Neural crest cell (in vitro differentiated cells): ENCODE data around the gene IFT43. TPM values are rescaled to one million over a fixed set of nuclear protein-coding genes. Genes with fewer than 3 reads are reported as not detected.

Source experiments
- DNase-seq: peaks from one replicate; pipeline ENCODE4 v3.0.0; 2021; ENCODE audit warnings: low read depth, mixed read lengths, low spot score
- H3K27ac Mint-ChIP-seq: one replicate; pipeline ENCODE4 v1.8.0; 2021; ENCODE audit warnings: mild to moderate bottlenecking, mixed read lengths; ENCODE audit not compliant: unreplicated experiment
- H3K27me3 Mint-ChIP-seq: 2 replicates; pipeline ENCODE4 v1.8.0; 2021; ENCODE audit warnings: low read depth, mild to moderate bottlenecking, mixed read lengths
- H3K36me3 Mint-ChIP-seq: 2 replicates; pipeline ENCODE4 v1.8.0; 2021; ENCODE audit warnings: low read depth, mild to moderate bottlenecking, mixed read lengths
- H3K4me1 Mint-ChIP-seq: 2 replicates; pipeline ENCODE4 v1.8.0; 2021; ENCODE audit warnings: mixed read lengths
- H3K4me3 Mint-ChIP-seq: one replicate; pipeline ENCODE4 v1.8.0; 2021; ENCODE audit warnings: mild to moderate bottlenecking, mixed read lengths
- H3K9me3 Mint-ChIP-seq: 2 replicates; pipeline ENCODE4 v1.8.0; 2021; ENCODE audit warnings: mixed read lengths
- total RNA-seq: library from RNA; stranded (reverse); gene quantifications from 2 replicates; pipeline ENCODE4 v1.2.1, GENCODE V29; 2021
- TF ChIP-seq, protein P1 (sequence below): fragments of 200-600 bp; sonication (generic); conservative IDR thresholded peaks from 2 replicates; pipeline ENCODE4 v1.5.0; 2021; ENCODE audit warnings: antibody characterized with exemption, mild to moderate bottlenecking

IFT43 gene
- total RNA-seq, 1 donor from 2014 or later = 34.1 TPM

DNA sequence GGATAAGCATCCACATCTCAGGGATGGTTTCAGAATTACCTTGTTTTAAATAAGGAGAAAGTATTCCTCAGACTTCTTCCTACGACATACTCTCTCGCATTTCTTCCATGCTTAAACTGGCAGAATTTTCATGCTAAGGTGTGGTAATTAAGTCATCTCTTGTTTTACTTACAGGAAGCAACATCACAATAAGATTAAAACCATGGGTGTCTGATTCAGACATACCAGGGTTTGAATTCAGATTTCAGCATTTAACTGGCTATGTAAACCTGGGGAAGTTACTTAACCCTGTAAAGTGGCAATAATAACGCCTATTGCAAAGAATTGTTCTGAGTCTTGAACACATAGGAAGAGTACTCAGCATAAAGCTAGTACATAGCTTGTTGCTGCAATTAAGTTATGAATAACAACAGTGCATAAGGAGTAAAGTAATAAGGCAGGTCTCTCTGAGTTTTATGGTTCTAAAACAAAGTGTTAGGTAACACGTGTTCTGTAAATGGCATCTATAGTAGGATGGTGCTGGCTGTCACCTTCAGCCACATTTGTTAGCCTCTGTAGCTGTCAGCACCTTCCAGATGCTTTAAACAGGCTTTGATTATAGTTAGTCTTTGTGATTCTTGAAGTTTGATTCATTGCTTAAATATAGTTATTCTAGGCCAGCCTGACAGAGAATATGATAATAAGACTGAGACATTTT, 38.8 kb downstream of the IFT43 start:
- no peaks in the 10 kb centered on the region for H3K27me3 Mint-ChIP-seq
- no peaks in the 10 kb centered on the region for H3K4me1 Mint-ChIP-seq
- H3K9me3 Mint-ChIP-seq = peaks cover 10% of the 10 kb centered on the region
- no peak overlapping the region for H3K4me3 Mint-ChIP-seq
- H3K36me3 Mint-ChIP-seq = peaks cover 56% of the 10 kb centered on the region
- no peak for DNase-seq
- TF ChIP-seq, protein P1, sequence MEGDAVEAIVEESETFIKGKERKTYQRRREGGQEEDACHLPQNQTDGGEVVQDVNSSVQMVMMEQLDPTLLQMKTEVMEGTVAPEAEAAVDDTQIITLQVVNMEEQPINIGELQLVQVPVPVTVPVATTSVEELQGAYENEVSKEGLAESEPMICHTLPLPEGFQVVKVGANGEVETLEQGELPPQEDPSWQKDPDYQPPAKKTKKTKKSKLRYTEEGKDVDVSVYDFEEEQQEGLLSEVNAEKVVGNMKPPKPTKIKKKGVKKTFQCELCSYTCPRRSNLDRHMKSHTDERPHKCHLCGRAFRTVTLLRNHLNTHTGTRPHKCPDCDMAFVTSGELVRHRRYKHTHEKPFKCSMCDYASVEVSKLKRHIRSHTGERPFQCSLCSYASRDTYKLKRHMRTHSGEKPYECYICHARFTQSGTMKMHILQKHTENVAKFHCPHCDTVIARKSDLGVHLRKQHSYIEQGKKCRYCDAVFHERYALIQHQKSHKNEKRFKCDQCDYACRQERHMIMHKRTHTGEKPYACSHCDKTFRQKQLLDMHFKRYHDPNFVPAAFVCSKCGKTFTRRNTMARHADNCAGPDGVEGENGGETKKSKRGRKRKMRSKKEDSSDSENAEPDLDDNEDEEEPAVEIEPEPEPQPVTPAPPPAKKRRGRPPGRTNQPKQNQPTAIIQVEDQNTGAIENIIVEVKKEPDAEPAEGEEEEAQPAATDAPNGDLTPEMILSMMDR = no peak
- H3K27ac Mint-ChIP-seq = no peak overlapping the region

DNA sequence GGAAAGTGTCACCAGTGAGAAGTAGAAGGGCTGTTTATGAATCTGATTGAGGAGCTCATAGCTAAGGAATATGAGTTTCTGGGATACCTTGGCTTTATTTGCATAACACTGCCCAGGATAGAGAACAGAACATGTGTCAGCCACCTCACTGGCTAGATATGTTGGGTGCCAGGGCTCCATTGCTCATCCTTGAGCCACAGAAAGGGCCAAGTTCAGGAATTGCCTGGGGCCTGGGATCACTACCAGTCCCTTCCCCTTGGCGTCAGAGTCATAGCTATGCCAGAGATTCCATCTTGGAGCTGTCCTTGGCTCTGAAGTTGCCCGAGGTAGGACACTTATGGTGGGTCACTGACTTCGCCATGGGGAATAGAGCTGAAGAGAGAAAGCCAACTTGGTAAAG, 49.0 kb downstream of the IFT43 start:
- H3K9me3 Mint-ChIP-seq = no peaks in the 10 kb centered on the region

DNA sequence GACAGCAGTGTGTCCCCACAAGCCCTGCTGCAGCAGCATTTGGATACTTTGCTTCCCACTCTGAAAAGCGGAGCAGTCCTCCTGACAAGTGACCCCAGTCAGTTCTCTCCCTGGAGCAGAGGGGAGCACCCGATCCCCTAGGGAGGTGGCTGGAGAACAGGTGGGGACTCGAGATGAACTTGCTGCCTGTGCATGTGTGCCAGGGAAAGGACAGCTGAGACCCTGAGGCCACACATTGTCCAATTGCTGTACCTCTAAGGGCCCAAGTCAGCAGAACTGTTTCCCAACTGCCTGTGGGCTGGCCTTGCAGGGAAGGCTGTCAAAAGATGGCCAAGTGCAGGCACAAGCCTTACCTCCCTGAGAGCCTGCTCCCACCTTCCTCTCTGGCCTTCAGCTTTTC, 55.1 kb downstream of the IFT43 start:
- Mint-ChIP-seq H3K36me3 (peaks cover 3% of the 10 kb centered on the region), H3K27me3 (no peaks in the 10 kb centered on the region), H3K27ac (no peak overlapping the region), H3K4me1 (peaks cover under 1% of the 10 kb centered on the region), H3K9me3 (no peaks in the 10 kb centered on the region), H3K4me3 (no peak overlapping the region)
- TF ChIP-seq, protein P1 = no peak
- no peak for DNase-seq

More for the DNA sequence above, 49.0 kb downstream of the IFT43 start:
- Mint-ChIP-seq H3K27me3 (no peaks in the 10 kb centered on the region), H3K4me1 (no peaks in the 10 kb centered on the region), H3K36me3 (peaks cover 3% of the 10 kb centered on the region), H3K27ac (no peak overlapping the region), H3K4me3 (no peak overlapping the region)
- TF ChIP-seq, protein P1 = no peak
- DNase-seq = no peak

DNA sequence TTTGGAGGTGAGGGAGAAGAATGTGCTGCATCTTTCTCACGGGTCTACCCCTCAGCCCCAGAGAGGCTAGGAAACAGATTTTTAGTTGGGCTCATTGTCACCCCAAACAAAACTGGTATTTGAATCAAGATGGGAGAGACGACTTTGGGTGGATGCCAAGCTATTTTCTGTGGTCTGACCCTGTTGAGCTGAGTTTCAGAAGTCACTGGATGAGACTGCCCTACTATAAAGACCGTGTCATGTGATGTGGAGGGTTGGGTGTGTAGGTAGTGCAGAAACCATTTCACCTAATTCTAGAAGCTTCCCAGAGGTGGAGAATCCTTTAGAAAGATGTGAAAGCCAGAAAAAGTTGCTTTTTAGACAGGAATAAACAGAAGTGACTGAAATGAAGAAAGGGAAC, 60.2 kb downstream of the IFT43 start:
- Mint-ChIP-seq H3K36me3 (no peaks in the 10 kb centered on the region), H3K27me3 (no peaks in the 10 kb centered on the region), H3K4me3 (no peak overlapping the region), H3K9me3 (no peaks in the 10 kb centered on the region), H3K4me1 (peaks cover 10% of the 10 kb centered on the region), H3K27ac (no peak overlapping the region)
- TF ChIP-seq, protein P1 = no peak
- DNase-seq = no peak

DNA sequence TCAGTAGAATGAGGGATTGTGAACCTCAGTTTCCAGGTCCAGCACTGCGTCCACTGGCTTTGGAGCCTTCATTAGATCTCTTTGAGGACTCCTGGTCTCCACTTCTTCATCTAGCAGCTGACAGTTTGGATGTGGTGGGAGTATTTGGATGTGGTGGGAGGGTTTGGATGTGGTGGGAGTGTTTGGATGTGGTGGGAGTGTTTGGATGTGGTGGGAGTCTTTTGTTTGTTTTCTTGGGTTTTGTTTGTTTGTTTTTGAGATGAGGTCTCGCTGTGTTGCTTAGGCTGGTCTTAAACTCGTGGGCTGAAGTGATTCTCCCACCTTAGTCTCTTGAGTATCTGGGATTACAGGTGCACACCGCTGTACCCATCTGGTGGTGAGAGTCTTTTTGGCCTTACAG, 64.7 kb downstream of the IFT43 start:
- DNase-seq = no peak
- H3K4me3 Mint-ChIP-seq = no peak overlapping the region
- H3K9me3 Mint-ChIP-seq = no peaks in the 10 kb centered on the region
- no peak overlapping the region for H3K27ac Mint-ChIP-seq
- H3K27me3 Mint-ChIP-seq = no peaks in the 10 kb centered on the region
- no peaks in the 10 kb centered on the region for H3K36me3 Mint-ChIP-seq
- H3K4me1 Mint-ChIP-seq = peaks cover 10% of the 10 kb centered on the region
- TF ChIP-seq, protein P1 = no peak
